A172 (cell line): ENCODE data around the gene BMP4. TPM values are rescaled to one million over a fixed set of nuclear protein-coding genes. Genes with fewer than 3 reads are reported as not detected.

Experiments
- DNase-seq: peaks from one replicate; pipeline ENCODE4 v3.0.0-alpha.2; 2015; ENCODE audit warnings: low spot score
- total RNA-seq: library from RNA; depleted of rRNA; stranded (reverse); fragments of >200 nt; shearing (Covaris generic); gene quantifications from 2 replicates; pipeline ENCODE4 v1.2.3, GENCODE V29; 2014

BMP4 gene
- total RNA-seq, 1 experiment from 2014 or later: 3.8 TPM

DNA sequence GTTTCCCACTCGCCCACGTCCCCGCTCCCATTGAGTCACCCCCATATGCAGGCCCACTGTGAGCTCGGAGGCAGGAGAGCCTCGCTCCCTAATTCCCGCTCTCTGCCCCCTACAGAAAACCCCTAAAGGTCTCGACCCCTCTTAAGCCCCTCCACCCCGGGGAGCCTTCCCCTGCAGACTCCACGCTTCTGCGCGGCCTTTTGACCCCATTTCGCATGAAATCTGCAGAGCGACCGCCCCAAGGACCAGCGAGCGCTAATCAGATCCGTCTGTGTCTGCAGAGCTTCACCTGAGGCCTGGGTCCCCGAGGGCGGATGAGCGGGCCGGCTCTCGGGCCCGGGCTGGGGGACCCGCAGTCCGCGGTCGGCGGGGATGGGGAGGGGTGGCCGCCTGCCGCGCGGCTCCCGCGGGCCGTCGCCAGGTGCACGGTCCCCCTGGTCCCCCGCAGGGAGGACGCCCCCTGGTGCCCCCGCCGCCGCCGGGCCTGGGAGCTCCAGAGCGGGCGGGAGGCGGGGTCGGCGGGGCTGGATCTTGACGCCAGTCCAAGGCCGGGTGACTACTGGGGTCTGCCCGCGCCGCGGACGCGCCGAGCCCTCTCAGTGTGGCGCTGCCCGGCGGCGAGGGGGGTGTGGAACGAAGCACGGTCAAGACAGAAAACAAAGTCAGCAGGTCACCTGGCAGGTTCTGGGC lies 10.1 kb downstream of the BMP4 start:
- no peak for DNase-seq

GRCh38 chr14:53946071-53946403 lies 10.6 kb downstream of the BMP4 start:
- no peak for DNase-seq

DNA sequence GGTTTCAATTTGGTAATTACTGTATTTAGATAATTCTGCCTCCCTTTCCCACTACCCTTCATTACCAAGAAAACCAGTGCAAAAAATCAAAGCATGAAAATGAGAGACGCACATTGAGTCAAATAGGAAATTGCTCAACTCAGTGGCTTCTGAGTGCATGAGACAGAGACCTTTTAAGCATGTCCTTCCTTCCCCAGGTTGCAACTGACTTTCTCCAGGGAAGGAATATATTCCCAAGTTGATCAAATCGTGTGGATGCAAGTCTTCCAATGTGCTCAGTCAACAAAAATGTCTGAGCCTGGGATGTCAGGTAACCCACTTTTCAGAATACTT lies 12.9 kb downstream of the BMP4 start:
- no peak for DNase-seq

DNA sequence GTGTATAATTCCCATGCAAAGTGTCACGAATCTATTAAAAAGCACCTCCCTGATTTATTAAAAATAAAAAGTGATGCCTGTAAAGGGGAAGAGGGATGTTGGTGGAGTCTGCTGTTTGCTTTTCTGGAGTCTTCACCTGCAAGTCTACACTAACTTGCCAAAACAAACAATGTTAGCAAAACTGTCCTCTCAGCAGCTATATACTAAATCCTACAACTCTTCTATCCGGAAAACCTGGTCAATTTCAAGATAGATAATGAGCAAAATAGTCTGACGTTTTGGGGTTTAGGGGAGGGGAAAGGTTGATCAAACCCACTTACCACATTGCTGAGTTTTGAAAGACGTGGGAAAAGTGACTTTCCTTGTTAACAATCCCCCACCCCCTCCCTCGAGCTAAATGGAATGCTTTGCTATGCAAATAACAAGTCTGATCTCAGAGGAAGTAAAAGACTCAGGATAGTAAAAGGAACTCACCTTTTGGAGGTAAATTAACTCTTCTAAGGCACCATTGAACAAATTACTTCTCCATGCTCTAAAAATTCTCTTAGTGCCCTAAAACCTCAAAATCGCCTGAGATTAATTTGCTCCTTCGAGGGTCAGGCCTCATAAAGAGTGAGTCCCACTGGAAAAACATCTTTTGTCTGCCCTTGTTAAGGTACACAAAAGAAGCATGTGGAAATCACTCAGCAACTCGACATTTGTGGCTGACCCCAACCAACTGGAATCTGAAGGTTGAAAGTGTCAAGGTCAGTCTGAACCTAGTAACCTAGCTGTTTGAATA lies 13.5 kb downstream of the BMP4 start:
- DNase-seq: no peak

DNA sequence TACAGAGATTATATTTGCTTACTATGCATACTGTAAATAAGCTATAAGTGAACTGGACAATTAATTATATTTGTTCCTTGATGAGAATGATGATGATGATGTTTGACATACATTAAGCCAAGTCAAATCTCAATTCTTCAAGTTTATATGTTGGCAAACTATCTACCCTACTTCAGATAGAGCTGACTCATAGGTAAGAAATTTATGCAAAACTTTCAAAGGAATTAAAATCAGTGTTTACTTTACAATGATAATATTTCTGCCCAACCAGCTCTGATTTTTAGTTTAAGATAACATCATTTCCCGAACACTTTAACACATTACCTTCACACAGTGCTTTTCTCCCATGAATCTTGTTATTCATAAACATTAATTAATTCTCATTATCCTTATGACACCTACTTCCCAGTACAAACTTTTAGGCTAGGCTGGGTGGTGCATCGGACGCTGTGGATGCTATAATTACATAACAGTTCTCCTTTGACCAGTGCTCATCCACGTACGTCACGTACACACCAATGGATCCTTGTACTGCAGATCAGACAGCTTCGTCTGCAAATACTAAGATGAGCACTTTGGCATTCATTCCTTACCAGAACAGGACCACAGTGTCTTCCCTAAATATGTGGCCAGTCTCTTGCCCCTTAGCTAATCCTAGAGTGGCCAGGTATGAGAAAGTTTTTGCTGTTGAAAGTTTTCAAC lies 18.3 kb downstream of the BMP4 start:
- DNase-seq: no peak

- no peak for DNase-seq
Measured at GRCh38 chr14:53934778-53935414, 21.7 kb downstream of the BMP4 start.

- no peak for DNase-seq
Measured at GRCh38 chr14:53932966-53933365, 23.7 kb downstream of the BMP4 start.

- DNase-seq: no peak
Measured at GRCh38 chr14:53929871-53930715, 26.5 kb downstream of the BMP4 start.

GRCh38 chr14:53927171-53927570 lies 29.5 kb downstream of the BMP4 start:
- peak; percentile 30 for DNase-seq

- DNase-seq: no peak
Measured at GRCh38 chr14:53925201-53925766, 31.3 kb downstream of the BMP4 start.

- peak; percentile 76 for DNase-seq
Measured at GRCh38 chr14:53924753-53925152, 31.9 kb downstream of the BMP4 start.

DNA sequence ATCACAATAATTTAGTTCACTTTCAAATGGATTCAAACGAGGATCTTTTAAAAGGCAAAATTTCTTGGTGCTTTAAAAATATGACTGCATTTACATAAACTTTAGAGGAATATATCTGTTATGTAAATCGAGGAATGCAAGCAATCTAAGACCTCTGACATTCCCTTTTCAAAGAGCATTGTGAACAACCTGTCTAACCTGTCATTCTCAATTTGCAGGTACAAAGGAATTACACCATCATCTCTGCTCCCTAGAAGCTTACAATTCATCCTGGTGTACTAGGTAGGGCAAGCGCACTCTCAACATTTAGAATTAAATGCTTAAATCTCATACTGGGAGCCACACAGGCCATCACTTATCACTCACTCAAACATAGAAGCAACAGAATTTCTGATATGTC lies 35.6 kb downstream of the BMP4 start:
- no peak for DNase-seq

GRCh38 chr14:53916239-53916638 lies 40.4 kb downstream of the BMP4 start:
- DNase-seq: no peak

DNA sequence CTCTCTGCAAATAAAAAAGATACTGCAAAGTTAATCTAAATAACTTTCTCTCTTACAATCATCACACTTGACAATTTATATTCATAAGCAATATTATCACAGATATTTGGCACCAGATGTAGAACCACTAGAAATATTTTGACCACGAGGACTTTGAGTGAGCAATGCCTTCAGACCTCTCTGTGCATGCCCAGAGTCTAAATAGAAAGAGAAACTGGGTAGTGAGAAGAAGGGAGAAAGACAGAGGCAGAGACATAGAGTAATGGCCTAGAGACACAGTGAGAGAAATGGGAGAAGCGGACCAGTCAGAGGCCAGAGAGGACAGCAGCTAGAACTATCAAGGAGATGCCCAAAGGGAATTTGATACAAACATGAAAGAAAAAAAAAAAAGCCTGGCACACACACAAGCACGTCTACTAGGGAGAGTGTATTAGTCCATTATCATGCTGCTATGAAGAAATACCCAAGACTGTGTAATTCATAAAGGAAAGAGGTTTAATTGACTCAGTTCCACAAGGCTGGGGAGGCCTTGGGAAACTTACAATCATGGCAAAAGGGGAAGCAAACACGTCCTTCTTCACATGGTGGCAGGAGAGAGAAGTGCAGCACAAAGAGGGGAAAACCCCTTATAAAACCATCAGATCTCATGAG lies 41.1 kb downstream of the BMP4 start:
- DNase-seq: no peak

DNA sequence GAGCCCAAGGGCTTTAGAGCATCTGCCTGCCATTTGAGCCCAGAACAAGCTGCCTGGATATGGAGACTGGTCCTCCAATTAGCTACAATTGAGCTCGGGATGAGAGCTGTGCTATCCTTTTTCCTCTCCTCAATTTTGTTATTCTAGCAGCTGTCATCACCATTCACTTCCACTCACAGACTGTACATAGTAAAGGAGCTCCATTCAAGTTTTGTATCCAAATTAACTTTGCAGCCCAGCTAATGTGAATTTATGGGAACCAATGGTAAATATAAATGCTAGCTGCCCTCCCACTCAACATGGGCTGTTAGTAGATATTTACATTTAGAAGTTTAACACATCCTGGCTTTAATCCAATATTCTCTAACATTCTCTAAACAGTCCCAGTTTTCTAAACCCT lies 44.6 kb downstream of the BMP4 start:
- DNase-seq: no peak

GRCh38 chr14:53908416-53908815 lies 48.2 kb downstream of the BMP4 start:
- DNase-seq: no peak

DNA sequence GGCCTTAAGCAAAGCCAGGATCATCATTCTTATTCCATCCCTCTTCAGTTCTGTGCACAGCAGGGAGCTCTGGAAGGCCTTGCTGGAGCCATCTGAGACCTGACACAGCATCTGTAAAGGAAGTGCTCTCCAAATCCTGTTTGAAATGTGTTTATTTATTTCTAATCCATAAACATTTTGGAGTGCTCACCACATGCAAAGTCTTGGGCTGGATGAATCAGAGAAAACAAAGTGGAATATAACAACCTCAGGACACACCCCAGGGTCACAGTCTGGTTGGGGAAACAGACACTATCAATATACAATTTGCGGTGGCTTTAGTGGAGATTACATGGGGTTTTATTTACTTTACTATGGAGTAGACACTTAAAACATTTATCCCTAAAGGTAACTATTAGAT lies 54.3 kb downstream of the BMP4 start:
- DNase-seq: no peak

DNA sequence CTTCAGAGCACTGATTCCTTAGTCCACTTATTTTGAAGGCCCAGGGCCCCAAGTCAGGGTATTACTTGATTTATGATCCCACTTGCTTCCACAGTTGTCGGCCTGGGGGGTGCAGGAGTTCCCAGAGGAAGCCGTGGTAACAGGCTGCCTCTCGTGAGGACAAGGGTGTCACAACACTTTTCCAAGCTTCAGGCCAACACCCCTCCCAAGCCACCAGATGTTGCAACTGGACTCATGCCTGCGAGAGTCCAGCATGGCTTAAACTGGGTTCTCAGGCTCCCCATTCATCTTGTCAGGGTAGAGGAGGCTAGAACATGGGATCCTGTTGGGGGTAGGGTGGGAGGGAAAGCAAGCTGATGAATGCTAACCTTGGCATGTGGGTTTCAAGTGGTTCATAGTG lies 56.1 kb downstream of the BMP4 start:
- DNase-seq: no peak
